ENCODE results near the gene MCTP2.

The MCTP2 gene

DNA sequence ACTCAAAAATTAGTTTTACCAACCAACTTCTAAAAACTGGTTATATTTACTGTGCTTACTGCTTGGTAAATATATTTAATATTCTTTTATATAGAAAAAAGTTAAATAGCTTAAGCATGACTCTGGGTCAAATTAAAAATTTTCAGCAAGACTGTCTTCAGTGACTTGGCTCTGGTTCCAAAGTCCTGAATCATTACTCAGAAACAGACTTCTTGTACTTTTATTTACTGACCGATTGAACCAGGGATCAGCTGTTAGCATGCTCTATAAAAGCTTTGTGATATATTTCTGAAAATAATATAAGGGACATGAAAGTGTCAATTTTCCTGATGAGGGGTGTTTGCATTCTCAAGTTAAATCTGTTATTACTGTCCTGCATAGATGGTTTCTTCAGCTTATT, 164.3 kb downstream of the MCTP2 start:
- WGBS, 2 experiments (ENCODE audit: insufficient coverage in 2 of 2), result no CpG with 5 or more reads among the region's 1 CpG
- no peaks in the 10 kb centered on the region for H3K9me3 ChIP-seq (ENCODE audit: control insufficient read depth, low read length)
- no peaks in the 10 kb centered on the region for H3K36me3 ChIP-seq (ENCODE audit: control insufficient read depth, insufficient read depth, low read length)
- no peak overlapping the region for H3K4me3 ChIP-seq (ENCODE audit: extremely low read depth, insufficient read depth, low read length, poor library complexity, severe bottlenecking)
- no peaks in the 10 kb centered on the region for H3K4me1 ChIP-seq (ENCODE audit: control insufficient read depth, insufficient read depth, low read length, poor library complexity, severe bottlenecking)
- no peak overlapping the region for H3K27ac ChIP-seq (ENCODE audit: low read depth, low read length, severe bottlenecking)

DNA sequence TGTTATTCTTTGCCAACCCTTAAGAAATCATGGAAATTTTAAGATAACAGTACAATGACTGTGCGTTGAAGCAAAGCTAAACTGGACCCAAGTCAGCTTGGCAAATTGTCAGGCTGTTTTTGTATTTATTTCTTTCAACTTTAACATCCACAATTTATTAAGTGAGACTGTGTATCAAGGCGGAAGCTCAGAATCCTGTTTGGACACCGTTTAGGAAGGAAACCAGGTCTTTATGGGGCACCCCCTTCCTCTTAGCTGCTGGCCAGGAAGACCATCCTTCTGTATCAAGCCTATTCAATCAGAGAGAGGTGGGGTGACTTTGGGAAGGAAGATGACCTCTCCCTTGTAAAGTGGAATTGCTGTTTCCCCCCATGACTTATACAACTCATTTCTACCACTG, 166.0 kb downstream of the MCTP2 start:
- 89% methylated on average over 1 of the region's 3 CpGs; no CpG with 5 or more reads in 1 of the 2 experiments for WGBS, 2 experiments (ENCODE audit: insufficient coverage in 2 of 2)
- Histone ChIP-seq H3K4me3 (ENCODE audit: extremely low read depth, insufficient read depth, low read length, poor library complexity, severe bottlenecking) (no peak overlapping the region), H3K4me1 (ENCODE audit: control insufficient read depth, insufficient read depth, low read length, poor library complexity, severe bottlenecking) (no peaks in the 10 kb centered on the region), H3K36me3 (ENCODE audit: control insufficient read depth, insufficient read depth, low read length) (no peaks in the 10 kb centered on the region), H3K9me3 (ENCODE audit: control insufficient read depth, low read length) (no peaks in the 10 kb centered on the region), H3K27ac (ENCODE audit: low read depth, low read length, severe bottlenecking) (no peak overlapping the region)

DNA sequence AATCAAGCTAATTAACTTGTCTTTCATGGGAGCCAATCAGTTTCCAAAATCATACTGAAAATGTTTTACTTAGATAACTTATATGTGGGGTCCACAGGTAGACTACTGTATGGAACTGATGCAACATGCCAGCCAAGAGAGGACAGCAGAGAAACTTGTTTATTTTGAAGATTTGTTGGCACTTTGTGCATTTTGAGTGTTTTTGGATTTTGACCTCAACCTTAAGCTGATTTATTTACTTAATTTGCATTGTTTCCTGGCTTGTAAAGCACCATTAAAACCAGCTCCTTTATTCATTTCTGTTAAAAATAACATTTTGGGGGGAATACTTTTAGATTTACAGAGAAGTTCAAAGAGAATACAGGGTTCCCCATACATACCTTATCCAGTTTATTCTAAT, 166.6 kb downstream of the MCTP2 start:
- Histone ChIP-seq H3K4me1 (ENCODE audit: control insufficient read depth, insufficient read depth, low read length, poor library complexity, severe bottlenecking) (no peaks in the 10 kb centered on the region), H3K36me3 (ENCODE audit: control insufficient read depth, insufficient read depth, low read length) (no peaks in the 10 kb centered on the region), H3K4me3 (ENCODE audit: extremely low read depth, insufficient read depth, low read length, poor library complexity, severe bottlenecking) (no peak overlapping the region), H3K9me3 (ENCODE audit: control insufficient read depth, low read length) (no peaks in the 10 kb centered on the region), H3K27ac (ENCODE audit: low read depth, low read length, severe bottlenecking) (no peak overlapping the region)

DNA sequence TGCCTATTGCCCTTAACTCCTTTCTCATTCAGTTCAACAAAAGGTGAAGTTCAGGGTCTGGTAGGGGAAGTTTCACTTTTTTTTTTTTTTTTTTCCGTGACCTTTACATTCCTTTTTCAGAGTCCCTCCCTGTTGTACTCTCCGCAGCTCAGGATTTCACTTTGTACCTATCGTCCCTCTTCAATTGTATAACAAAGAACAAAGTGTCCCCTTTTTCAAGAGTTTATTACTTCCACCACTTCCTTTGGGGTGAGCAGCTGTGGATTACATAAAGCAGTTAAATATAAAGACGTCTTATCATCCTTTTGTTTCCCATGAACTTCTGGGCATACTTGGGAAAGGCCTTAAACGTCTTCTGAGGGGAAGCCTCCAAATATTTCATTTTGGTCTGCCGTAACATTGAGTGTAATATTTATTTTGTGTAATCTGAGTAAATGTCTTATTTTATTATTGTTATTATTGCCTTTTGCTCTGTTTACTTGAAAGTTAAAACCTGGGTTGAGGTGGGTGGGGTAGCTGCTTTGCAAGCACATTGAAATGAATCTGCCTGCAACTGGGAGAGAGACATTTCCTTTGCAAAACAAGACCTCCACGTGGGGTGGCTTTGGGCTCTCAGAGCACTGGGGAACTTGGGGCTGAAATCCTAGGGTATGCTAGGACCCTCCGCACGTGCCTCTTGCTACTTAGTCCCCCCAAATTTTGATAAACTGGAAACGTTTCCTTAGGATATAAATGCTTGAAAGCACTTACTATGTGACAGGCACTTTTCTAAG, 169.4 kb downstream of the MCTP2 start:
- Histone ChIP-seq H3K9me3 (ENCODE audit: control insufficient read depth, low read length) (no peaks in the 10 kb centered on the region), H3K36me3 (ENCODE audit: control insufficient read depth, insufficient read depth, low read length) (no peaks in the 10 kb centered on the region), H3K4me3 (ENCODE audit: extremely low read depth, insufficient read depth, low read length, poor library complexity, severe bottlenecking) (no peak overlapping the region), H3K4me1 (ENCODE audit: control insufficient read depth, insufficient read depth, low read length, poor library complexity, severe bottlenecking) (no peaks in the 10 kb centered on the region), H3K27ac (ENCODE audit: low read depth, low read length, severe bottlenecking) (no peak overlapping the region)
- 39 to 100% methylated on average over 1 to 3 of the region's 10 CpGs for WGBS, 2 experiments (ENCODE audit: insufficient coverage in 2 of 2)

DNA sequence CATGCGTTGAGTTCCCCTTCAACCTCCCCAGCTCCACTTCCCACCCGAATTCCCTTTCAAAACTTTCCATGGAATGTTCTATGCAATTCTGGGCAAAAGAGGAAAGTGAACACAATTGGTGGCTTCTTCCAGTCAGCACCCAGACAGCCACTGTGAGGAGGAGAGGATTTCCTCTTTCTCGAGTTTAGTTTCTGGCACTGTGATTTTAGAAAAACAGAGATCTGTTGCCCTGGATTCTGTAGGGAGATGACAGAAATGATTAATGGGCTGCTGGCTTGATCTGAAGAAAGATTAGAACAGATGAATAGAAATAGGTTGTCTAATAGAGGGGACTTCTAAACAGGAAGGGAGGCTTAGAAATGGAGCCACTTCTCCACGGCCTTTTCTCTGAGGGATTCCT, 172.0 kb downstream of the MCTP2 start:
- Histone ChIP-seq H3K4me1 (ENCODE audit: control insufficient read depth, insufficient read depth, low read length, poor library complexity, severe bottlenecking) (no peaks in the 10 kb centered on the region), H3K9me3 (ENCODE audit: control insufficient read depth, low read length) (no peaks in the 10 kb centered on the region), H3K4me3 (ENCODE audit: extremely low read depth, insufficient read depth, low read length, poor library complexity, severe bottlenecking) (no peak overlapping the region), H3K27ac (ENCODE audit: low read depth, low read length, severe bottlenecking) (peak overlapping the region; percentile 68), H3K36me3 (ENCODE audit: control insufficient read depth, insufficient read depth, low read length) (no peaks in the 10 kb centered on the region)
- WGBS, 2 experiments (ENCODE audit: insufficient coverage in 2 of 2), result 78 to 79% methylated on average over 2 to 3 of the region's 4 CpGs

DNA sequence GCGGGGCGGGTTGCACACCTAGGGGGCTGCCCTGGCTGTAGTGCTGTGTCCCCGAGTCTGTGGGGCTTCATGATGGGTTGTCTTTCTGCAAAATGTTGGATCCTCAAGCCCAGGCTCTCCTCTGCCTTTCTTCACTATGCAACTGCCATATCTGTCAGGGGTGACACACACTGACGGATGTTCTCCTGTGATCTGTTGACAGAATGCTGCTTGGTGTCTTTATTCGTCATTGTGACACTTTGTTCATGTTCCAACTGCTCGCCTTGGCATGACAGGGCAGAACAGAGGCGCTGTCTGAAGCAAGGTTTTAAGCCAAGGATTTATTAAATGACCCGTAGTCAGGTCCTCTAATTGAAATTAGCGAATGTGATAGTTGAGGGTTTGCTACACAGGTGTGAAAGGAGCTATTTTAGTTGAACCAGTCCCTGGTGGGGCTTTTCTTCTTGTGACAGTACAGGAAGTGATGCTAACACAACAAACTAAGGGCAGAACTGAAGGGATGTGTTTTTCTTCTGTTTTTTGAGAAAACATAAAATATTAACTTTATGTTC, 173.4 kb downstream of the MCTP2 start:
- 95 to 97% methylated on average over 7 of the region's 9 CpGs for WGBS, 2 experiments (ENCODE audit: insufficient coverage in 2 of 2)
- Histone ChIP-seq H3K4me3 (ENCODE audit: extremely low read depth, insufficient read depth, low read length, poor library complexity, severe bottlenecking) (no peak overlapping the region), H3K4me1 (ENCODE audit: control insufficient read depth, insufficient read depth, low read length, poor library complexity, severe bottlenecking) (no peaks in the 10 kb centered on the region), H3K9me3 (ENCODE audit: control insufficient read depth, low read length) (no peaks in the 10 kb centered on the region), H3K27ac (ENCODE audit: low read depth, low read length, severe bottlenecking) (no peak overlapping the region), H3K36me3 (ENCODE audit: control insufficient read depth, insufficient read depth, low read length) (no peaks in the 10 kb centered on the region)

DNA sequence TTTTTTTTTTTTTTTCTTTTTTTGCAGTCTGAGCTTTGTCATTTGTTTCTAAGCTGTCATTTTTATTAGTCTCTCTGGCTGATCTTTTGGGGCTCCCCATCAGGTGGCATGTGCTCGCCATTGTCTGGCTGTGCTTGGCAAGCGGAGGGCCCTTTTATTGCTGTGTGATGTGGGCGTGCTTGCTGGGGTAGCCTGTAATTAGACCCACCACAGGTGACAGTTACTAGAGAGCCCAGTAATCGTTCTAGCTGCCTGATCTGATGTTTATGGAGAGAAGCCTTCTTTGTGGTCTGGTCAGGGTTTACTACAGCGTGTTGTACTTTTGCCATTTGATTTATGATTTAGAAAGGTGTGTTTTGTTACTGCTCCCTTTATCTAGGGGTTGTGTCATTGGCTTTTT, 179.9 kb downstream of the MCTP2 start:
- H3K27ac ChIP-seq (ENCODE audit: low read depth, low read length, severe bottlenecking), result no peak overlapping the region
- 50 to 64% methylated on average over 1 to 5 of the region's 5 CpGs for WGBS, 2 experiments (ENCODE audit: insufficient coverage in 2 of 2)
- H3K4me3 ChIP-seq (ENCODE audit: extremely low read depth, insufficient read depth, low read length, poor library complexity, severe bottlenecking), result no peak overlapping the region
- H3K4me1 ChIP-seq (ENCODE audit: control insufficient read depth, insufficient read depth, low read length, poor library complexity, severe bottlenecking), result peaks cover 10% of the 10 kb centered on the region
- no peaks in the 10 kb centered on the region for H3K9me3 ChIP-seq (ENCODE audit: control insufficient read depth, low read length)
- H3K36me3 ChIP-seq (ENCODE audit: control insufficient read depth, insufficient read depth, low read length), result no peaks in the 10 kb centered on the region

DNA sequence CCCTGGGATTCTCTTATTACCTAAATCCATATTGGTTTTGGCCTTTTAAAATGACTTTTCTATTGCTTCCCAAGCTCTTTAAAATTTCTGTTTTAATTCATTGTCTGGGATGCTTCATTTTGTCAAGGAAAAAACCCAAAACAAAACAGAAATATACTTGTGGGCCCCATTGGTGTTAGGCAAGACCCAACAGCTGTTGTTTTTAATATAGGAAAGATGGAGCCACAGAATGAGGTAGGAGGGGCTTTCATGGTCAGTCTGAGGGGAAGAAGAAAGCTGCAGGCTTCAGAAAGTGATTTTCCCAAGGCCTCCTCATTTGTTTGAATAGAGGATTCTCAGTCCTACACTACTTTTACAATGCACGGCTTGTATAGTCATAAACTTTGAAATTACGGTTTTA, 180.5 kb downstream of the MCTP2 start:
- WGBS, 2 experiments (ENCODE audit: insufficient coverage in 2 of 2), result no CpG with 5 or more reads among the region's 2 CpGs
- Histone ChIP-seq H3K9me3 (ENCODE audit: control insufficient read depth, low read length) (no peaks in the 10 kb centered on the region), H3K4me3 (ENCODE audit: extremely low read depth, insufficient read depth, low read length, poor library complexity, severe bottlenecking) (no peak overlapping the region), H3K4me1 (ENCODE audit: control insufficient read depth, insufficient read depth, low read length, poor library complexity, severe bottlenecking) (peaks cover 10% of the 10 kb centered on the region), H3K27ac (ENCODE audit: low read depth, low read length, severe bottlenecking) (no peak overlapping the region), H3K36me3 (ENCODE audit: control insufficient read depth, insufficient read depth, low read length) (no peaks in the 10 kb centered on the region)

DNA sequence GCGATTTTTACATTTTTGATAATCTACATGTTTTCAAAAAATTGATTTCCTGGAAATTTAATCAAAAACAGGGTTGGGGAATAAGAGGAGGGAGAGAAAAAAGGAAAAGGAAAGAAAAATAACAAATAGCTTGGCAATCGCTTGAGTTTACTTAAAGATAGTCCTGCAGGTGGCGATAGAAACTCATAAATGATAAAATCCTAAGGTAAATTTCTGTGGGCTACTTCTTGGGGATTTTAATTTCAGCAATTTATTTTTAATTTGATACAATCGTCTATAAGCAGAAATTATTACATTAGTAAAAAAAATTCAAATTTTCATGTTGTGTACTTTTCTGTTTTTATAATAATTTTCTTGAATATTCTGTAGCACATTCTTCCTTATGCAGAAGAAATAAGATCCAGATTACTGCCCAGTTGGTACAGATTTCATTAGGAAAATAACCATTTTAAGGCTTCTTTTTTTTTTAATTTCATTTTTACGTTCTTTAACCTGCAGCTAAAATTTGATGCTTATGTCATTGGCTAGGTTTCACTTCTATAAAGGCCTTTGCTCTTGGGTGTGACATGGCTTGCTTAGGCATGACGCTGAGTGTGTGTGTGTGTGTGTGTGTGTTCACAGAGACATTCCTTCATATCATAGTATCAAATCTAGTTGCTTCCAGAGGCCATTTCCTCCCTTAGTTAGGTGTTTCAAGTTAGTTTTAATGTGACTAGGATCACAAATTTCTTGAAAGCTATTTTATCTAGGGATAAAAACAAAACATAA, 181.8 kb downstream of the MCTP2 start:
- Histone ChIP-seq H3K4me1 (ENCODE audit: control insufficient read depth, insufficient read depth, low read length, poor library complexity, severe bottlenecking) (peaks cover 10% of the 10 kb centered on the region), H3K4me3 (ENCODE audit: extremely low read depth, insufficient read depth, low read length, poor library complexity, severe bottlenecking) (no peak overlapping the region), H3K9me3 (ENCODE audit: control insufficient read depth, low read length) (no peaks in the 10 kb centered on the region), H3K36me3 (ENCODE audit: control insufficient read depth, insufficient read depth, low read length) (no peaks in the 10 kb centered on the region), H3K27ac (ENCODE audit: low read depth, low read length, severe bottlenecking) (no peak overlapping the region)
- WGBS, 2 experiments (ENCODE audit: insufficient coverage in 2 of 2), result 13% methylated on average over 1 of the region's 6 CpGs; no CpG with 5 or more reads in 1 of the 2 experiments

DNA sequence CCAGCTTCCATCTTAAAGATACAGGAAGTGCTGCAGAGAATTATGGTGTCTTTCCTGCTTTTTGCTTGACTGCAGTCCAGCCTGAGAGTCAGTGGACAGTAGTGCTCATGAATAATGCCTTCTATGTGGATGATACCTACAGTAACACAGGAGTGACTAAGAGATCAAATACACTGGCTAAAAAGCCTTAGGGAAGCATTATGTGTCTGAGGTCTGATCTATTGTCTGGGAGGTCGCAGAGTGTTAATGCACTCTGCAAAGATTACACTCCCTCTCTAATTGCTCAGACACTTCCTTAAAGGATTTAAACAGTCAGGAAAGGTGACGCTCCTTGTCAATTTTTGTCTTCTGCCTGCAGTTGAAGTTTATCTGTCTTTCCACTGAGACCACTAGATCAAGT, 183.6 kb downstream of the MCTP2 start:
- Histone ChIP-seq H3K27ac (ENCODE audit: low read depth, low read length, severe bottlenecking) (no peak overlapping the region), H3K4me1 (ENCODE audit: control insufficient read depth, insufficient read depth, low read length, poor library complexity, severe bottlenecking) (peaks cover 10% of the 10 kb centered on the region), H3K9me3 (ENCODE audit: control insufficient read depth, low read length) (peaks cover 6% of the 10 kb centered on the region), H3K36me3 (ENCODE audit: control insufficient read depth, insufficient read depth, low read length) (no peaks in the 10 kb centered on the region), H3K4me3 (ENCODE audit: extremely low read depth, insufficient read depth, low read length, poor library complexity, severe bottlenecking) (no peak overlapping the region)
- 57 to 93% methylated on average over 1 to 2 of the region's 2 CpGs for WGBS, 2 experiments (ENCODE audit: insufficient coverage in 2 of 2)

DNA sequence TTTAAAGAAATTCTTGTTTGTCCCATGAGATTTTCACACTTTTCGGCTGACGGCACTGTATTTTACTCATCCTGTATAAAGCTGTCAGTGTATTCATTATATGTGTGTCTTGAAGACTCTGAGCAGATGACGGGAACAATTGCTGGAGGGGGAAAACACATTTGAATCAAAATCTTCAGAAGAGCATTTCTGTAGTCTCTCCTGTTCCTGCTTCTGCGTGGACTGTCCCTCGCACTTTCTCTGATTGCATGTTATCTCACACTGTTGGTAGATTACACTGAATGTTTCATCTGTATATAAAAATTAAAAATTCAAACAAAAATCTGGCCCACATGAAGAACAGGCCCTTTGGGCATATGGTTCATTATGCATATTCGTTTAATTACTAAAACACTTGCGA, 184.9 kb downstream of the MCTP2 start:
- 90 to 91% methylated on average over 2 to 3 of the region's 7 CpGs for WGBS, 2 experiments (ENCODE audit: insufficient coverage in 2 of 2)
- Histone ChIP-seq H3K9me3 (ENCODE audit: control insufficient read depth, low read length) (peaks cover 9% of the 10 kb centered on the region), H3K4me3 (ENCODE audit: extremely low read depth, insufficient read depth, low read length, poor library complexity, severe bottlenecking) (no peak overlapping the region), H3K4me1 (ENCODE audit: control insufficient read depth, insufficient read depth, low read length, poor library complexity, severe bottlenecking) (peaks cover 10% of the 10 kb centered on the region), H3K27ac (ENCODE audit: low read depth, low read length, severe bottlenecking) (no peak overlapping the region), H3K36me3 (ENCODE audit: control insufficient read depth, insufficient read depth, low read length) (no peaks in the 10 kb centered on the region)

All from mesodermal cell (in vitro differentiated cells).